HG03460 (cell line): ENCODE results near the gene ABHD17C.
"Not testable (repeated sequence)": the region's sequence is repeated elsewhere in the genome, so short reads cannot be mapped to it uniquely, and the experiment has no call there.

ENCODE experiments used
- ATAC-seq: cut with Tn5 transposase; IDR thresholded peaks from one replicate; pipeline ENCODE4 v1.9.1; 2021; ENCODE audit not compliant: unreplicated experiment

Gene ABHD17C

DNA sequence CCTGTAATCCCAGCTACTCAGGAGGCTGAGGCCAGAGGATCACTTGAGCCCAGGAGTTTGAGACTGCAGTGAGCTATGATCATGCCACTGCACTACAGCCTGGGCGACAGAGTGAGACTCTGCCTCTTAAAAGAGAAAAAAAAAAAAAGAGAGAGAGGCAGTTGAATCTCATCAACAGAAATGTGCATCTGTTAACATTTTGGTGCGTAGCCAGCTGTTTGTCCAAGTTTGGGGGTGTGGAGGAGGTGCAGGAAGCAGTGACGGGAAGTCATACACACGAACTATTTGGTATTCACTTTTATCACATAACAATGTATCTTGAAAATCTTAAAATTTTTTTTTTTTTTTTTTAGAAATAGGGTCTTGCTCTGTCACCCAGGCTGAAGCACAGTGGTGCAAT, 65.8 kb downstream of the ABHD17C start:
- no peak for ATAC-seq

DNA sequence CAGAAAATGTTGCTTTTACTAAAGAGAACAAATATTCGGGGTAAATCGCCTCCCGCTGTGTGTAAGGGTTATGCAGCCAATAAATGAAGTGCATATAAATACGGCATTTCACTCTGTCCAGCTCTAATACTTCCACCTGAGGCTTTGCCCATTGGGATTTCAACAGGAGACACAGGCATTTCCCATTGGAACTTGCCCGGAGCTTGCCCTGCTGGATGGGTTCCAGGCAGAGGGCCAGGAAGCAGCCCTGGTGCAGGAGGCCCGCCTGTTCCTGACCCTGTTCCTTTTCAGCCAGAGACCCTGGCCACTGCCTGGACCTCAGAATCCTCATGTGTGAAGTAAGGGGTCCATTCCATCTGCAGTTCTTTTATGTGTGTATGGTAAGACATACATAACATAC, 66.6 kb downstream of the ABHD17C start:
- no peak for ATAC-seq

DNA sequence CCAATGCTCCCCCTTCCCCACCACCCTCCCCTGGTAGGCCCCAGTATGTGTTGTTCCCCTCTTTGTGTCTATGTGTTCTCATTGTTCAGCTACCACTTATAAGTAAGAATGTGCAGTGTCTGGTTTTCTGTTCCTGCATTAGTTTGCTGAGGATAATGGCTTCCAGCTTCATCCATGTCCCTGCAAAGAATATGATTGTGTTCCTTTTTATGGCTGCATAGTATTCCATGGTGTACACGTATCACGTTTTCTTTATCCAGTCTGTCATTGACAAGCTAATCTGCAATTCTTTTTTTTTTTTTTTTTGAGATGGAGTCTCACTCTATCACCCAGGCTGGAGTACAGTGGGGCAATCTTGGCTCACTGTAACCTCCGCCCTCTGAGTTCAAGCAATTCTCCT, 68.1 kb downstream of the ABHD17C start:
- ATAC-seq = not testable (repeated sequence)

DNA sequence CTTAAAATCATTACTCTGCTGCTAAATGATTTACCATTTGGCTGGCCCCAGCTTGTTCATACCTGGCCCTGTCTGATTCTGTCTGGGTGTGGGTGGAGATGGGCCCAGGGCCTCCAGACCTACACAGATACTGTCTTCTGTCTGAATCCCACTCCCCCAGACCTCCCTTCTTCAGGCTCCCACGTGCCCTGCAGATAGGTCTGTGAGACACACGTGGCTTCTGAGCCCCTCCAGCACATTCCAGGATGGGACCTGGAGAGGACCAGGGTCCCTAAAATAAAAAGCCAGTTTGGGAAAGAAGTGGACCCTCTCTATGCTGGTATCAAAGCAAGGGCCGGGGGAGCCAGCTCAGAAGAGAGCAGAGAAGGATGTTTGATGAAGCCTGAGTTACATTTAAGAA, 69.4 kb downstream of the ABHD17C start:
- ATAC-seq = no peak

DNA sequence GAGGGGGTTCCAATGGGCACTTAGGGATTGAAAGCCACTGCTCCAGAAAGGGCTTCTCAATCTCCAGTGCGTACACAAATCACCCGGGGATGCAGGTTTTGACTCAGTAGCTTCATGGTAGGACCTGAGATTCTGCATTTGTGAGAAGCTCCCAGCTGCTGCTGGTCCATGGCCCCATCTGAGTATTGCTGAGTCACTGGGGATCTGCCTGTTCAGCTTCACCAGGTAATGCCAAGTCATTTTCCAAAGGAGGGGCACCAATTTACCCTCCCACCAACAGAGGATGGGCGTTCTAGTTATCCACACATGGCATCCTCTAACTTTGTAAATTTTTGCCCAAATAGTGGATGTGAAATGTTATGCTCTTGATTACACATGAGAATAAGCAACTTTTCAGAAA, 71.2 kb downstream of the ABHD17C start:
- ATAC-seq = no peak

DNA sequence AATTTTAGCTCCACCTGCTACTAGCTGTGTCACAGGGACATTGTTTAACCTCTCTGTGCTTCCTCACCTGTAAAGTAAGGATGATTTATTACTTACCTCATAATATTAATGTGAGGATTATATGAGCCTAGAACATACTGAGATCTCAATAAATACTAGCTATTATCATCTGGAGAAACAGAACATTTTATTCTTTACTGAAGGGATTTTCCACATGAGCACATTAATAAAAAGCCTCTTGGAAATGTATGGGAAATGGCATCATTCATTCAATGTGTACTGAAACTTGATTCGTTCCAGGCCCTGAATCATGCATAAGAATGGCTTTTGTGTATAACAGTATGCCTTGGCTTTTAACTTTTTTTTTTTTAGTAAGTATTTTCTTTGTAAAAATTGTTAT, 73.0 kb downstream of the ABHD17C start:
- ATAC-seq = no peak

DNA sequence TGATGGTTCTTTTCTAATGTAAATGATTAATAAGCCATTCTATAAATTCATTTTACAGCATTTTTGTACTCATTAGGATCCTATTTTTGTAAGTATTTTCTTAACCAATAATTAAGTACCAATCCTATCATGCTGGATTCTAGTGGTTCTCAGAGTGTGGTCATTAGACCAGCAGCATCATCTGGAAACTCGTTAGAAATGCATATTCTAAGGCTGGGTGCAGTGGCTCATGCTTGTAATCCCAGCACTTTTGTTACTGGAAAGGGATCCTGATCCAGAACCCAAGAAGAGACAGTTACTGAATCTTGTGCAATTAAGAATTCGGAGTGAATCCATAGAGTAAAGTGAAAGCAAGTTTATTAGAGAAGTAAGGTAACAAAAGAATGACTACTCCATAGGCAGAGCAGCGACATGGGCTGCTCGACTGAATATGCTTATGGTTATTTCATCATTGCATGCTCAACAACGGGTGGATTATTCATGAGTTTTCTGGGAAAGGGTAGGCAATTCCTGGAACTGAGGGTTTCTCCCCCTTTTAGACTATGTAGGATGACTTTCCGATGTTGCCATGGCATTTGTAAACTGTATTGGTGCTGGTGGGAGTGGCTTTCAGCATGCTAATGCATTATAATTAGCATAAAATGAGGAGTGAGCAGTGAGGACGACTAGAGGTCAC, 74.2 kb downstream of the ABHD17C start:
- ATAC-seq = no peak

DNA sequence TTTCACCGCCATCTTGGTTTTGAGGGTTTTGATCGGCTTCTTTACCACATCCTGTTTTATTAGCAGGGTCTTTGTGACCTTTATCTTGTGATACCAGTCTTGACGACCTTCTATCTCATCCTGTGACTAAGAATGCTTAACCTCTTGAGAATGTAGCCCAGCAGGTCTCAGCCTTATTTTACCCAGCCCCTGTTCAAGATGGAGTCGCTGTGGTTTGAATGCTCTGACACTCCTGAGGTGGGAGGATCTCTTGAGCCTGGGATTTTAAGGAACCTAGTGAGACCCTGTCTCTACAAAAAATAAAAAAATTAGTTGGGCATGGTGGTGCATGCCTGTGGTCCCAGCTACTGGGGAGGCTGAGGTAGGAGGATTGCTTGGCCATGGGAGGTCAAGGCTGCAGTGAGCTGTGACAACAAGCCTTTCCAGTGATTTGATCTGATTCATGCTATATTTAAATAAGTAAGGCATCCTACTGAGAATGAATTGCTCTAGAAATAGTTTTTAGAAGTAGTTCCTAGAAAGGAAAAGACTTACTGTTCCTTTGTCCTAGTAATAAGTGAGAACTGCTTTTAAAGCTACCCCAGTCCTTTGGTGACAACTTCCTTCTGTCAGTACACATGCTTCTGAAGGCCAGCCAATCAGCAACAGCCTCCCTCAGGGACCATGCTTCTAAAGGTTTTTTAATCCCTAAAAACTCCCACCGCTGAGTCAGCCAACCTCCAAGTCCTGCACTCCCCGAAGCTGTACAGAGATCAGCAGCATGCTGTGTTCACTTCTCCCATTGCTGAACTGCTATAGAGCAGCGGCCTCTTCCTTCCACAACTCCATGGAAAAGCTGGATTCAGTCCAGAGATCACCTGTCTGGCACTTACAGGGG, 75.0 kb downstream of the ABHD17C start:
- no peak for ATAC-seq

DNA sequence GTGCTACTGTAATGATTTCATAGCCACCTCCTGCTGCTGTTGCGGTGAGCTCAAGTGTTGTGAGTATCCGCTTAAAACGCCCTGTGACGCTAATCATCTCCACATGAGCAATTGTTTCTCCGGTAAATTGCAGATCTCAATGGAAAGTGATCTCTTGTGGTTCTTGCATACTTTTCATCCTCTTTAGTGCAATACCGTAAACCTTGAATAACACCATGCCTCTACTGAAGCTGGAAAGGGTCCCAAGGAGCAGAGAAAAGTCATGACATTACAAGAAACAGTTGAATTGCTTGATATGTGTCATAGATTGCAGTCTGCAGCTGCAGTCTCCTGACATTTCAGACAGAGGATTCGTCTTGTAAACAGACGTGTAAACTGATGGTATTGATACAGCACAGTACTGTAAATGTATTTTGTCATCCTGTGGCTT, 78.0 kb downstream of the ABHD17C start:
- no peak for ATAC-seq

DNA sequence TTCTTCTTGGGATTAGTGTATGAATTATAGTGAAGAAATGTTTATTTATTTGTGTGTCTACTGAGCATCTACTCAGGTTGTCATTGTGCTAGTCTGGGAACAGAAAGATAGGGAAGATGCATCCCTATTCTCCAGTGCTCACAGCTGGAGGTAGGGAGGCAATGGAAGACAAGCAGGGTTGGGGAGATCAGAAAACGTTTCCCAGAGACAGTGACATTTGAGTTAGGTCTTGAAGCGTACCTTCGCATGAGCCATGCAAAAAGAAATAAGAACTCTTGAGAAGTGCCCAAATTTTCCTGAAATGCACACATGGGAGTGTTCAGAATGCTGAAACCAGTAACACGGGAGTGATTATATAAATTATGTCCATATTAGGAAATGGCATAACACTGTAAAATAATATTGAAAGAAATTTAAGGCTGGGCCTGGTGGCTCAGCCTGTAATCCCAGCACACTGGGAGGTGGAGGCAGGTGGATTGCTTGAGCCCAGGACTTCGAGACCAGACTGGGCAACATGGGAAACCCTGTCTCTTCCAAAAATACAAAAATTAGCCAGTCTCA, 78.8 kb downstream of the ABHD17C start:
- ATAC-seq = no peak

DNA sequence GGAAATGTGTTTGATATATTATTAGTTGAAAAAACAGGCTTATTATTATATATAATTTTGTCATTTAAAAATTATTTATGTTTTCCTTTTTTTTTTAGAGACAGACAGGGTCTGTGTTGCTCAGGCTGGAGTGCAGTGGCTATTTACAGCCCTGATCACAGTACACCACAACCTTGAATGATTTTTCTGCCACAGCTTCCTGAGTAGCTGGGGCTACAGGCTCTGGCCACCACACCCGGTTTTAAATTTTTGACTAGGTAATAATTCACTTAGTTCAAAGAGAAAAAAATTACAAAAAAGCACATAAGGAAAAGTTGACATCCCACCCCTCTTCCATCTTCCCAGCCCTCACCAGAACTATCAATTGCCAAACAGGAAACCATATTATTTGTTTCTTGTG, 79.4 kb downstream of the ABHD17C start:
- no peak for ATAC-seq

DNA sequence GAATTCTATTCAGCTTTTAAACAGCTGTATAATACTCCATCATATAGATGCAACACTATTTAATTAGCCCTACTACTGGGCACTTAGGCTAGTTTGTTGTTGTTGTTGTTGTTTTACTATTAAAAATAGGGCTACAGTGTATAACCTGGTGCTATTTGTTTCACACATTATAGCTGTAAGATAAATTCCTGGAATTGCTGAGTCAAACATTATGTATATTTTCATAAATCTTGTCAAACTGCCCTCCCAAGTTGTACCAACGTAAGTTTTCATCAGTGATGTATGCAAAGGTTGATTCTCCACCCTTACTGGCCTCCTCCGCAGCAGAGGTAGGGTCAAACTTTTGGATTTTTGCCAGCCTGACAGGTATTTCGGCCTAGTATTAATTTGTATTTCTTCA, 80.2 kb downstream of the ABHD17C start:
- no peak for ATAC-seq

DNA sequence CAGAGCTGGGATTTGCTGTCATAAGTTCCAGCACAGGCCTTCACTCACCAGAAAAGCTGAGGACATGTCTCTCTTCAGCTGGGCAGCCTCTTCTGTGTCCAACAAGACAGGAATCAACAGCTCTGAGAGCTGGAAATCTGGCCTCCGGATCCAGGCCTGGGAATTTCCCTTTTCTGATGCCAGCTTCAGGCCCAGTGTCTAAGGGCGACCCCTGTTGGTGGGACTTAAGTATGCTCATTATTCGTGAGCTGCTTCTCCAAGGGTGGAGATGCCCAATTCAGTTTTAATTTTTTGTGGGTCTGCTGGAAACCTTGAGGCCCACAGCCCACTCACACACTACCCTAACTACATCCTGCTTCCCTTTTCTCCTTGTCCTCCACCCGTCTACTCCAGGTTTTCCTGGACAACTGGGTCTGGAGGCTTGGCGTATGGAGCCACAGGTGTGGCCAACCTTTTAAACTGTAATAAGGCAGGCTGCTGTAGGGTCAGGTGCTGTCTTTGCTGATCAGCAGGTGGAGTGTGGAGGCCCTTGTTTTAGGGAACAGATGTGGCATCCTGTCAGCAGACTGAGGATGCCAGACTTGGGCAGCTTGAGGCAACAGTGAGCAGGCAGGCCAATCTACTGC, 81.4 kb downstream of the ABHD17C start:
- ATAC-seq = no peak

DNA sequence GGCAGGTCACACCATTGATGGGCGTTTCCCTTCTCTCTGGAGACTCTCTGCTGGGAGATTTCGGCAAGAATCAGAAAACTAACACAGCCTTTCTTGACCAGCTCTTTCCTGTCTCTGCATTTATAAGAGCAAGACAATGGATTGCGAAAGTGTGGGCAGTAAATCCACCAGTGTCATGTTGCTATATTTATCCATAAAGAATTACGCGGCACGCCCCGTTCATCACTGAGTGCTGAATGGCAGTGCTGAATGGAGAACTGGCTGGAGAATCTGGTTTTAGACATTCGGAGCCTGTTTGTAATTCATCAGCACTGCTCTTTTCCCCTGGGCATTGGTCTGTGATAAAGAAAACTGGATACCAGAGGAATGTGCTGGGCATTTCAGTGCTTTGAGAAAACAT, 82.0 kb downstream of the ABHD17C start:
- ATAC-seq = no peak

DNA sequence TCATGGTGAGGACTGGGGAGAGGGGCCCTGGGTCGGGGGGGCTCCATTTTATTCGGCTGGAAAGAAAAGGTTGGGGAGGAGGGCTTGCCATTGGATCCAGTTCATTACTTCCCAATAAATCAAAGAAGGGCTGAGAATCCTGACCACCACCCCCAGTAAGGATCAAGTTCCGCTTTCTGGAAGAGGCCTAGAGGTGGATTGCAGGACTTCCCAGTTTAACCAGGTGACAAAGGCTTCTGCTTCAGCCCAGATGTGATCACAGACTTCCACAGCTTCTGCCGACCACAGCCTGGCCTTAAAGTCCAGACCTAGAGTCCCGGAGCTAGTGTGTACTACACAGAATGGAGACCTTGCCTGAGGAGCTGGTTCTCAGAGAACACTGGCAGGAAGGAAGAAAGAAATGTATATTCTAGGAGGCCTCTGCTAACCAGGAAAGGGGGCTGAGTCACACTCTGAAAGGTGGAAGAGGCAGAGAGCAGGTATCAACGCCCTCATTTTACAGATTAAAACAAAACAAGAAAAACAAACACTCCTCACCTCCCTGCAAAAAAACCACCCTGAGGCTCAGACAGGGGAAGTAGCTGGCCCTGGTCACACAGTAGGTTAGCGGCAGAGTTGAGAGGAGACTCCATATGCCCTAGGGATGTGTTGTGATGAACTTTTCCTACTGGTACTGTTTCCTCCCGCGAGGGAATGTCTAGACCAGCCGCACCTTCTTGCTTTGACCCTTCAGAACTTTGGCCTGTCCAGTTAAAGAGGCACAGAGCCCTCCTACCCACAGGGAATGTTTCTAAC, 82.9 kb downstream of the ABHD17C start:
- no peak for ATAC-seq

DNA sequence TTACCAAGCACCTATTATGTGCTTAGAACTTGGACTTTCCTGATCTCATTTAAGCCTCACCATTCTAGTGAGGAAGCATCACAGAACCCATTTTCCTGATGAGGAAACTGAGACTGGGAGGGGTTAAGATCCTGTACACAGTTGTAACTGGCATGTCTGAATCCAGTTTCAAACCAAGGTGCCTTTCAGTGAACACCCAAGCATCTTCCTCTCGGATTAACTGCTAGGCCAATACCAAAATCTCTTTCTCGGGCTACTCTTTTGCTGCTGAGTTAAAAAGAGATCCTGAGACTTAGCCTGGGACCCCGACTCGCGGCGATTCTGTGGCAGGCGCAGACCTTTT, 83.5 kb downstream of the ABHD17C start:
- no peak for ATAC-seq

DNA sequence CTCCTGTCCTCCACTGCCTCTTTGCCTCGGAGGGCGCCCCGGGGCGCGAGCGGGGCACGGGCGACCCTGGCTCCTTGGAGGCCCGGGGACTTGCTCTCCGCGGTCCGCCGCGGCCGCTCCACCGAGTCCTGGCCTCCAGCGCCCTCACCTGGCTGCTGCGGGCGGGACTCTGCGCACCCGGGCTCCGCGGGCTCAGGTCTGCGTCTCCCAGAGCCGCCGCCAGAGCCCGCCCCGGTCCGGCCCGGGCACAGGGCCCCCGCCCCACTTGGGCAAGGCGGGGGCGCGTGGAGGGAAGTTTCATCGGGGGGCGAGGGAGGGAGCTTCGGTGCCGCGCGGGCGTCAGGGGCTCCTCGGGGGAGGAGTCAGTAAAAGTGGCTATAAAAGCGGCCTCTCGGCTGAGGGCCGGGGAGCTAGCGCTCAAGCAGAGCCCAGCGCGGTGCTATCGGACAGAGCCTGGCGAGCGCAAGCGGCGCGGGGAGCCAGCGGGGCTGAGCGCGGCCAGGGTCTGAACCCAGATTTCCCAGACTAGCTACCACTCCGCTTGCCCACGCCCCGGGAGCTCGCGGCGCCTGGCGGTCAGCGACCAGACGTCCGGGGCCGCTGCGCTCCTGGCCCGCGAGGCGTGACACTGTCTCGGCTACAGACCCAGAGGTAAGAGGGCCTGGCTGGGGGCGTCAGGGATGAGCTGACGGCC, 84.0 kb downstream of the ABHD17C start, which contains the start of gene CEMIP:
Gene CEMIP, plus strand, starts transcription at position 407 of the 694 bp plus-strand sequence. CDS start 94,510 bp downstream, outside the sequence.
- no peak for ATAC-seq

DNA sequence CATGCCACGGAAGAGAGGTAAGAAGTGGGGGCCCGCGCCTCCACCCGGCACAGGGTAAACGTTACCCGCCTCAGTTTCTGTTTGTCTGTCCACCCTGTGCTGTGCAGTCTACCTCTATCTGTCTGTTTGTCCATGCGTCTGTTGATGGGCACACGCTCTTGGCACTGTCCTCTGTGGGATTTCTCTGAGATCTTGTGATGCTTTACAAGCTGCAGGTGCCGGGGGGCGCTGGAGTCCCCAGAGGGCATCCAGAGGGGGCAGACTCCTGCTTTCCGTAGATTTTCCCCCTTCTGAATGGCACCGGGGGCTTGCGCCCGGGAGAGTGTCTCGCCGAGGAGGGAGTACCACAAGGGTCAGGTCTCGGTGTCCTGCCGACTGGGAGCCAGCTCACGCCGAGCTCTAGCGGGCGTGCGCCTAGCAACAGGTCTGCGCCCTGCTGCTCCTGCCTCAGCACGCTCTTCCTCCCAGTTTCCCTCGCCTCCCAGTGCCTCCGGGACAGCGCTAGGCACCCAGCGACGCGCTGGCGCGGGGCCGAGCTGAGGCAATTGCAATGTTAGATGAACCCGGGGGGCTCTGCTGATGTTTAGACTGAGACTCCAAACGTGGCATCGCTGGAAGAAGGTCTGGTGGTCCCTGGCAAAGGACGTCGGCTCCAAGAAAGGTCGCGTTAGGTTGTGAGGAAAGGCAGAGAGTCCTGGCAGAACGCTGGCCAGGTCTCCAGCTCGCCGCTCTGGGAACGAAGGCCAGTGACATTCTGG, 84.7 kb downstream of the ABHD17C start:
- ATAC-seq = no peak

DNA sequence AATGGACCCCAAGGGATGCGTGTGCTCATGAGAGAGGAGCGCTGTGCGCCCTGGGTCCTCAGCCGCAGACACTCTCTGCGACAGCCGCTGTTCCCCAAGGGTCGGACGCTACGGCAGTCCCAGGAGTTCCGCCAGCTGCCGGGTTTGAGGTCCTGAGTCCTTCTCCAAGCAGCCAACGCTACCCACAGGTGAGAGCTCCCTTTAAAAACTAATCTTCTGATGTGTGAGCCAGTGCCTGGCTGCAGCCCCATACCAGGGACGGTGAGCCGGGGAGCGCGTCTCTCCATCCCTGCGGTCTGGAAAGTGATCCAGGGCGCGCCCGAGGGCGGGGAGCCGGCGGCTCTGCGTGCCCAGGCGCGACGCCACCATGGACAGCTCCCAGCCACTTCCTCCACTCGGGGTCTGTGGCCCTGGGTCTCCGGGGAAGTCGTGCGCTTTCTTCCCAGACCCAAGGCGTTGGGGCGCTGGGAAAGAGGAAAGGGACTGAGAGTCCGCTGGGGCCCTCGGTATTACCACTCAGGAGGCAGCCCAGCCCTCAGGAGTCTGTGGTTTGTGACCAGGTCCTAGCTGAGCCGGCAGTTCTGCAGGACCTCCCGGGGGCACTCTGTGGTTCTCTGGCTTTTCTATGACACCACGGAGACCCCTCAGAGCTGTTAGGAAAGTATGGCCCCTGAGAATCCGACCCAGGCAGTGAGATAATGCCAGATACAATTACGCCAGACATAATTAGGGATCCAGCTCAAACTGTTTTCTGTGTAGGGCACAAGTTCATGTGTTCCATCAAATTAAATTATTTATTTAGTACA, 85.5 kb downstream of the ABHD17C start:
- ATAC-seq = no peak
